ENCODE measurements around the gene EML6.
"Not testable (repeated sequence)": the region's sequence is repeated elsewhere in the genome, so short reads cannot be mapped to it uniquely, and the experiment has no call there.

Gene EML6

GRCh38 chr2:54692556-54692955, 30.9 kb upstream of the EML6 start:
- in situ Hi-C loops (cut with HindIII; ENCODE audit: low sequenced_read_pairs) = no loop called here
- no peak for TF ChIP-seq CTCF (IDR thresholded peaks at IDR 0.05; ENCODE audit: low read depth, low read length)
- no peak for DNase-seq (ENCODE audit: low read depth, low spot score)

GRCh38 chr2:54695378-54695777, 28.1 kb upstream of the EML6 start:
- no peak for DNase-seq (ENCODE audit: low read depth, low spot score)
- TF ChIP-seq CTCF (IDR thresholded peaks at IDR 0.05; ENCODE audit: low read depth, low read length) = no peak
- in situ Hi-C loops (cut with HindIII; ENCODE audit: low sequenced_read_pairs) = no loop called here
- H3K4me3 ChIP-seq (ENCODE audit: low read depth, low read length) = no peak overlapping the region

More at GRCh38 chr2:54692556-54692955, 30.9 kb upstream of the EML6 start:
- no peak overlapping the region for H3K4me3 ChIP-seq (ENCODE audit: low read depth, low read length)

- no peak for DNase-seq (ENCODE audit: low read depth, low spot score)
- TF ChIP-seq CTCF (IDR thresholded peaks at IDR 0.05; ENCODE audit: low read depth, low read length) = no peak
- in situ Hi-C loops (cut with HindIII; ENCODE audit: low sequenced_read_pairs) = no loop called here
- no peak overlapping the region for H3K4me3 ChIP-seq (ENCODE audit: low read depth, low read length)
Measured at GRCh38 chr2:54697934-54698333, 25.5 kb upstream of the EML6 start.

GRCh38 chr2:54698926-54699325, 24.5 kb upstream of the EML6 start:
- in situ Hi-C loops (cut with HindIII; ENCODE audit: low sequenced_read_pairs); DNase-seq (ENCODE audit: low read depth, low spot score); H3K4me3 ChIP-seq (ENCODE audit: low read depth, low read length): not testable (repeated sequence)

GRCh38 chr2:54699665-54700064, 23.8 kb upstream of the EML6 start:
- H3K4me3 ChIP-seq (ENCODE audit: low read depth, low read length) = no peak overlapping the region
- in situ Hi-C loops (cut with HindIII; ENCODE audit: low sequenced_read_pairs) = no loop called here
- DNase-seq (ENCODE audit: low read depth, low spot score) = no peak

GRCh38 chr2:54701029-54701428, 22.4 kb upstream of the EML6 start:
- in situ Hi-C loops (cut with HindIII; ENCODE audit: low sequenced_read_pairs) = no loop called here
- no peak for TF ChIP-seq CTCF (IDR thresholded peaks at IDR 0.05; ENCODE audit: low read depth, low read length)
- no peak overlapping the region for H3K4me3 ChIP-seq (ENCODE audit: low read depth, low read length)
- DNase-seq (ENCODE audit: low read depth, low spot score) = no peak

More at GRCh38 chr2:54699665-54700064, 23.8 kb upstream of the EML6 start:
- TF ChIP-seq CTCF (IDR thresholded peaks at IDR 0.05; ENCODE audit: low read depth, low read length) = no peak

- TF ChIP-seq CTCF (IDR thresholded peaks at IDR 0.05; ENCODE audit: low read depth, low read length) = no peak
- DNase-seq (ENCODE audit: low read depth, low spot score) = no peak
- in situ Hi-C loops (cut with HindIII; ENCODE audit: low sequenced_read_pairs) = no loop called here
- H3K4me3 ChIP-seq (ENCODE audit: low read depth, low read length) = no peak overlapping the region
Measured at GRCh38 chr2:54704238-54704637, 19.2 kb upstream of the EML6 start.

Data from astrocyte of the spinal cord (primary cell).